ENCODE data around the gene CFAP20DC. TPM values are rescaled to one million over a fixed set of nuclear protein-coding genes. Genes with fewer than 3 reads are reported as not detected.

Gene CFAP20DC
- total RNA-seq, 1 experiment from 2014 or later, result 5.7 TPM

DNA sequence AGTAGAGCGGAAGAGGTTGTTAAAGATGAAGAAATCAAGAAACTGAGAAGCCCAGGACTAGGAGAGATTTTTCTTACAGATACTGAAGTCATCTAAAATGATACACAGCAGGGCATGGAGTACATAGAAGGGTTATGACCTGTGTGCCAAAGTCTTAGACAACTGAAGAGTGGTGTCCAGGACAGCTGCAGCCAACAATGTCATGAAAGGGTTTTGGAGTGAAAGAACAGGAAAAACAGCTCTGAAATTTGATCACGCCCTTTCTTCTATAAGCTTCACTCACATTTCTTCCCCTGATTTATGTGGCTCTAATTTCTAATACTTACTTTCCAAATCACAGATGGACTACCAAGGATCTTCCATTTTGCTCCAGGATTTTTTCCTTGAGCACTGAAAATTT, 3.0 kb downstream of the CFAP20DC start:
- in situ Hi-C loops (cut with HindIII; ENCODE audit: low pct_unique_long_range_greater_than_20kb, low sequenced_read_pairs), result no loop called here
- DNase-seq (ENCODE audit: low read depth, low spot score), result no peak

DNA sequence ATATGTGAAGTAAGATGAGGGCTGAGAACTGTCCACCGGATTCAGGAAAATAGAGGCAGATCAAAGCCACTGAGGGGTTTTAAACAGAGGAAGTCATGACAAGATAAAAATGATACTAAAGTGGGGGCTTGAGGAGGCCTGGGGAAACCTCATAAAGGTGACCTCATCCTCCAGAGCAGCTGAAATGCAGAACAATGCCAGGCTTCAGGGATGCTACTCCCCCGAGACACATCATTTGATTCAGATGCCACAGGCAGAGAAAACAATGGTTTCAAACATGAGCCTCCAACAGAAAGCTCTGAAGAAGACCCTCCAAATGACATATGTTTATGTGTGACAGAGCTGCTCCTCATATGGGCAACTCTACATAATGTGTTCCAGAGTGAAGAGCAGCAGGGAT, 6.4 kb downstream of the CFAP20DC start:
- peak; percentile 77 for DNase-seq (ENCODE audit: low read depth, low spot score)
- in situ Hi-C loops (cut with HindIII; ENCODE audit: low pct_unique_long_range_greater_than_20kb, low sequenced_read_pairs), result no loop called here

DNA sequence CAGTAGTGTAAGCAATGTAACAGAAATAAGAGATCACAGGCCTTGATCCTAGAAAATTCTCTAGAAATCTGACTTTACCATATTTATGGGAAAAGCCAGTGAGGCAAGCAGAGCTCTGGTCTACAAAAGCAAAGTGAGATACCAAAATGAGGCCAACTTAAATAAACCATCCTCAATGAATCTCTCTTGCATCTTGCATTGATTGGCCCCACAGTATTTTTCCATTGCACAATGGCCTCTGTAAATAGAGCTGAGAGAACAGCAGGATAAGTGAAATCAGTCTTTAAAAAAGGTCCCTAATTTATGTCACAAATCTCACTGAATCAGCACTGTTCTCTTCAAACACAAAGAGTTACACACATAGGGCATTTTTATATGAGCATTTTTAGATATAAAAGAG, 8.9 kb downstream of the CFAP20DC start:
- in situ Hi-C loops (cut with HindIII; ENCODE audit: low pct_unique_long_range_greater_than_20kb, low sequenced_read_pairs), result no loop called here
- no peak for DNase-seq (ENCODE audit: low read depth, low spot score)

DNA sequence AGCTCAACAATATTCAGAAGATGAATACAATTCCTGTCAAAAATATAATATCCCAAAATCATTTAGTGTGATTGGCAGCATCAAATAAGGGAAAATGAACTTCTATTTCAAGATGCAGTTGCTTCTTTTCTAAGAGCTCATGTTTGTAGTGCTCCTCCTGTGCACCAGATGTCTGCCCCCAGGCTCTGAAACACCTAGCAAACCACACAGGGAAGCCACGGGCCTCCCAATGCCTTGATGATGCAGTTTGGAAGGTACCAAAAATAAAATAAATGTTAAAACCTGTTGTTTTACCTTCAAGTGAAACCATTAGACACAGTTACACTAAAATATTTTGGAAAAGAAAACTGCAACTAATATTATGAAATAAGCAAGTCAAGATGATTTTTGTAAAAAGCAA, 22.2 kb downstream of the CFAP20DC start:
- in situ Hi-C loops (cut with HindIII; ENCODE audit: low pct_unique_long_range_greater_than_20kb, low sequenced_read_pairs), result no loop called here
- no peak for DNase-seq (ENCODE audit: low read depth, low spot score)

DNA sequence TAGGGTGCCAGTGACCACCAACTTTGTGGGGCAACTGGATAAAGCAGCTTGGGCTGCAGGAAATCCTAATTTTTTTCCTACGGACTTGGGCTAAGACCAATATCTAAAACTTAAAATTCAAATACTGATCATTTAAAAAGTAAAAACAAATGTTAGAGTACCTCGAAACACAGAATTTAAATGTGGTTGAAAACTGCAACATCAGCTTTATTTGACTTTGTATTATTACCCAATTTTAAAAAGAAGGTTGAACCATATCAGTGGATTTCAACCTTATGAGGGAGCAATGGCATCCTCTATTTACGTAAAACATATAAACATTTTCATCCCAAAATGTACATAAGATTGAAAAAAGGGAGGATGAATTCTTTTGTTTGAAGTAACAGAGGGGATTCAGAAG, 26.2 kb downstream of the CFAP20DC start:
- in situ Hi-C loops (cut with HindIII; ENCODE audit: low pct_unique_long_range_greater_than_20kb, low sequenced_read_pairs), result no loop called here
- DNase-seq (ENCODE audit: low read depth, low spot score), result no peak

DNA sequence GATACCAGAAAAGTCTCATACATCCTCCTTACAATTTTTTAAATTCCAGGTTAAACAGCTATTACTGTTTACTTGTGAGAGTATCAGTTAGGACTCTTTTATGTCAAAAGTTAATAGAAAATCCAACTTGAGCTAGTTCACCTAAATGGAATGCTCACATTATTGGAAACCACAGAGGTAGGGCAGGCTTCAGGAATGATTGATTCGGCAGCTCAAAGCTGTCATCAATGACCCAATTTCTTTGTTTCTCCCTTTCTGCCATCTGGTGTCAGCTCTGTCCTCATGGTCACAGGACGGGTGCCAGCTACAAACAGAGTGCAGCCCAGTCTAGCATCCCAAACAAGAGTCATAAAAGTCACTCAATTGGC, 32.2 kb downstream of the CFAP20DC start:
- in situ Hi-C loops (cut with HindIII; ENCODE audit: low pct_unique_long_range_greater_than_20kb, low sequenced_read_pairs), result no loop called here
- DNase-seq (ENCODE audit: low read depth, low spot score), result no peak

DNA sequence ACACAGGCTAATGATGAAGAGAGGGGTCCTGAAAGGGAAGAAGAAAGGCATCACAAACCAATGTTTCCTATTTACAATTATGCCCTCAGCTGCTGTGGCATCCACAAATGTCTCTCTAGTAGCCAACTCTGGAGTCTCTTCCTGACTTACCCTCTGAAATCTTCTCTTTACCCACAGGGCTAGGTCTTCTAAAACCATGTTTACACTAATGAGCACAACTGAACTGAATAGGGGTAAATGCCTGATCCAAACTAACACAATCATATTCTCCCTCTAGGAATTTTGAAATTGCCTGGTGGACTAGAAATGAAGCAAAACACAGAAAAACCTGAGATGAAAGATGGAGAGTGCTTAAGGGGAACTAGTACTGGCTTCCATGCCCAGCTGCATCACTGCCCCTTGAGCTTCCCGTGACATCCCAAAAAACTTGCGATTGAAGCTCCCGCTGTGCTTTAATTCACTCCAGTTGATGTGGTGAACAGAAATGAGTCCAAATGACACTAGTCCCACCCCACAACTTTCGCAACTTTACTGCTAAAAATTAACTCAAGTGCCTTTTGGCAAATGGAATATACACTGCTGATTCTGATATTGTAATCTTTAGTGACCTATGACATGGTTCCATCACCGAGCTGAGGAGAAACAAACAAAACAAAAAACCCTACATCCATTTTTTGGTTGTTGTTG, 32.8 kb downstream of the CFAP20DC start:
- in situ Hi-C loops (cut with HindIII; ENCODE audit: low pct_unique_long_range_greater_than_20kb, low sequenced_read_pairs), result no loop called here

DNA sequence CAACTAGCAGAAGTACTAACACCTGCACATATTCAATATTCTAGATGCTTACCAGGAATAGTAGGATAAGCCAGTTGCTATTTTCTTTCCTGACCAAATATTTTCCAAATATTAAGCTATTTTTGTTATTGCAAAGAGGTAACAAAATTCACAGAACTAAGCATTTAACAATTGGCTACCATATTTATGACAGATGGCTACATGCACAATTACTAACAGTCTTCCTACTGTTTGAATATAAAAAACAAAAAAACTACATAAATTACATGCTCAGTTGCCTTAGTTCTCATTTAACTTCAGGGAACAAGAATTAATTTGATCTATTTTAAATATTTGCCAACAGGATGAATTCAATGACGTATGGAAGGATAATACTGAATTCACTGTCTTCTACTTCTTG, 36.2 kb downstream of the CFAP20DC start:
- no peak for DNase-seq (ENCODE audit: low read depth, low spot score)
- in situ Hi-C loops (cut with HindIII; ENCODE audit: low pct_unique_long_range_greater_than_20kb, low sequenced_read_pairs), result no loop called here

More for the DNA sequence above, 32.8 kb downstream of the CFAP20DC start:
- DNase-seq (ENCODE audit: low read depth, low spot score), result no peak

DNA sequence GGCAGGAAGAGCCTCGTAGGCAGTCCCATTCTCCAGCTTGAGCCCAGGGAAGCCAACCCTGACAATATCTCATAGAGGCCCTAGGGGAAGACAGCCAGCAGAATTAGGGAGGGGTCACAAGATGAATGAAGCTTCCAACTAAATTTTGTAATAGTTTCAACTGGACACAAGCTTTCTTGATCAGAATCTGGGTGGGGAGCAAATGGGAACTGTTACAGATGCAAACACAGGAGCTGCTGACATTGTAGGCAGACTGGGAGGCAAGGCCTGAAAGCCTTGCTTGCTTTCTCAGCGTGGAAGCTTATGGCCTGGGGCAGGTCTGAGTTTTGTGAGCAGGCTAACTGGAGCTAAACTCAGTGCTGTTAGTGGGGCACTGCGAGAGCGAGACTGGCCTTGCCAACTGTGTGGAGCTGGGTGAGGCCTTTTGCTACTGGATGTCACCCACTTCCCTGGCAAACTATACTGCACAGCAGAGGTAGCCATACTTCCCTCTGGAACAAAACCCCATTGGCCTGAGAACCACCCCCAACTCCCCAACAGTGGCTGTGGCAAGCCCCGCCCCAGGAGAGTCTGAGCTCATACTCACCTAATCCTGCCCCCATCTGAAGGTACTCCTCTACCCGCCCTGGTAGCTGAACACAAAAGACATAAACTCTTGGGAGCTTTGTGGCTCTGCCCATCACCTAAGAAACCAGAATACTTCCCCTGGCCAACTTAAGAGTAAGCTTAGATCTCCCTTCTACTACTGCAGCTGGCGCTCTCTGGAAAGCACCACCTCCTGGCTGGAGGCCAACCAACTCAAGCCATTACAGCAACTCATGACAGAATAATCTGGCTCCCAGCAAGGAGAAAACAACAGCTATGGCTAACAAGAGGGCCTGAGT, 42.9 kb downstream of the CFAP20DC start:
- in situ Hi-C loops (cut with HindIII; ENCODE audit: low pct_unique_long_range_greater_than_20kb, low sequenced_read_pairs), result no loop called here
- no peak for DNase-seq (ENCODE audit: low read depth, low spot score)

DNA sequence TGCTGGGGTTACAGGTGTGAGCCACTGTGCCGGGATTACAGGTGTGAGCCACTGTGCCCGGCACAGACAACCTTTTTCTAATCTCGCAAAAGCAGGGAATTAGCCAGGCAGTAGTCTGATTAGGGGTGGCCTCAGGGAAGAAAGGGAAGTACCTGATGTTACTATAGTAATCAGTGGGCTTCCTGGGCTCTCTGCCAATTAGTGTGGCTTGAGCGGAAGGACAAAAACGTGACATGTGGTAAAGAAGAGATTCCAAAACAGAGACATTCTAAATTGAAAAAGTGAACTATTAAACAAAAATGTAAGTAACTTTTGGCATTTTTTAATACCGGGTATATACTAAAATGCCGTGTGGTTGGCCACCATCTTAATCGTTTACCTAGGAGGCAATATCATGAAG, 48.1 kb downstream of the CFAP20DC start:
- DNase-seq (ENCODE audit: low read depth, low spot score), result no peak
- in situ Hi-C loops (cut with HindIII; ENCODE audit: low pct_unique_long_range_greater_than_20kb, low sequenced_read_pairs), result no loop called here

DNA sequence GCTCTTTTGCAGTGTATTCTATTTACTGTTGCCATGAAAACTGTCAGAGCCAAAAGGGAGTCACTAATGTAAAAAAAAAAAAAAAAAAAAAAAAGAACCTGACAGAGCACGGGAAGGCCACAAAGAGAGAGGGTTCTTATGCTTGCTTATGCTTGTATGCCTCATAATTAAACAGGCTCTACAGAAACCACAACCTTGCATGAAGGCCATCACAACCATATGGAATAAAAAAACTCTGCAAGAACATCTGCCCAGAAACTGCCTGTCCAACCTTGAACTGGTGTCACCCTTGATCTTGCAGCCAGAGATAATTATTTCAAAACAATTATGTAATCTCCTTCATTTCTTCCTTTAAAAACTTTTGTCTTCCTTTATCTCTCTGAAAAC, 50.1 kb downstream of the CFAP20DC start:
- in situ Hi-C loops (cut with HindIII; ENCODE audit: low pct_unique_long_range_greater_than_20kb, low sequenced_read_pairs), result no loop called here
- DNase-seq (ENCODE audit: low read depth, low spot score), result no peak

DNA sequence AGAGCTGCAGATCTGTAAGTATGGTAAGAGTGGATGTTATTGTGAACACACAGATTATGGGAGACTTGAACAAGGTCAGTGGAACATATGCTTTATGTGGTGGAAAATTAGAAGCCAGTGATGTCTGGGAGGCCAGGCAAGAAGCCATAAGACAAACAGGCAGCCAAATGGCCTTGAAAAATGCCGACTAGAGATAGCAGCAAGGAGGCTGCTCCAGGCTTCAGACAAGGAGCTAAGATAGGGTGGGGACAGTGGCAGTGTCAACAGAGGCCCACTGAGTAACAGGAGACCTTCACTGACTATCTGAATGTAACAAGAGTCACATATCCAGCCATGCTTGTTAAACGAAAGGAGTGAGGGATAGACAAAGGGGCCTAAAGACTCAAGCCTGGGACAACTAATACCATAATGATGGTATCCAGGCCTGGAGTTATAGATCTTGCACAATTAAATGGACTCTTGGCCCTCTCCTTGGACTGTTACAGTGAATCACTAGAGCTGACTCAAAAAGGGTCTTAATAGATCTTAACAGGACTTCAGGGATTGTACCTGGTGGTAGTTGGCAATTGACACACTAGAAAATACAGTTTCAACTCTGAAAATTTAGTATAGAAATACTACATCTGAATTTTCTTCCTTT, 50.6 kb downstream of the CFAP20DC start:
- DNase-seq (ENCODE audit: low read depth, low spot score), result no peak
- in situ Hi-C loops (cut with HindIII; ENCODE audit: low pct_unique_long_range_greater_than_20kb, low sequenced_read_pairs), result no loop called here

DNA sequence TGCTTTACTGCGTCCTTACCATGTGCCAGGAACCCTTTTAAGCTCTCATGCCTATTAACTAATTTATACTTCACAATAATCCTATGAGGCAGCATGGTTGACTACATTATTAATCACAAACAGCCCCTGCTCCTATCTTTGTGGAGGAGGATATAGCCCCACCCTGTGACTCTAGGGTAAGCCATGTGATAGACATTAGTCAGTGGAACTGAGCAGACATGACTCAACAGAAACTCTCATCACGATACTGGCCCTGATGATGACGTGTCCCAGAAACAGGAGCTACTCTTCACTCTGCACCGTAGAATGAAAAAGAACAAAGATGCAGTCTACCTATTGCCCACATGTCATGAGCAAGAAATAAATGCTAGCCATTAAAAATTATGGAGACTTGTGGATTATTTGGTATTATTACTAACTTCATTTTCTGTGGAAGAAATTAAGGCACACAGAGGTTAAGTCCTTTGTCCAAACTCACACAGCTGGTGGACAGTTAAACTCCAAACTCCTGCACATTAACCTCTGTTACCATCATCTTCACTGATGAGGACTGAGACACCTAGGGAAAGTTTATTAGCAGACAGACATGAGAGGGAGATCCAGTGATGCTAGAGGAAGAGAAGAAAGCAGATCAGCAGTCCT, 51.2 kb downstream of the CFAP20DC start:
- in situ Hi-C loops (cut with HindIII; ENCODE audit: low pct_unique_long_range_greater_than_20kb, low sequenced_read_pairs), result no loop called here
- DNase-seq (ENCODE audit: low read depth, low spot score), result peak; percentile 64

DNA sequence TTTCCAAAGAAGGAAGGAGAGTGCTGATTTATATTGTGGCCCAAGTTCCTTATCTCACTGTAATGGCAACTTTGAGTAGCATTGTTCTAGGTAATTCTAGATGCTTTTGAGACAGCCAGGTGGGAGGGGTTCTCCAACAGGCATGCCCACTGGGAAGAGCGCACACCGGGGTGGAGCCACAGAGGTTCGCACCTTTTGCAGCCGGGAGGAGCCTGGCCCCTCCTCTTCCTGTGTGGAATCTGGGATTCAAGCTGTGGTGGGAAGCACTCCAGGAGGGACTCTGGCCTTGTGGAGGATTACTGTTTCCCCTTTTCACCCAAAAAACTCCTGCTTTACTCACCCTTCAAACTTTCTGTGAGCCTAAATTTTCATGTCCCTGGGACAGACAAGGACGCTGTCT, 53.1 kb downstream of the CFAP20DC start:
- in situ Hi-C loops (cut with HindIII; ENCODE audit: low pct_unique_long_range_greater_than_20kb, low sequenced_read_pairs), result no loop called here
- DNase-seq (ENCODE audit: low read depth, low spot score), result no peak

DNA sequence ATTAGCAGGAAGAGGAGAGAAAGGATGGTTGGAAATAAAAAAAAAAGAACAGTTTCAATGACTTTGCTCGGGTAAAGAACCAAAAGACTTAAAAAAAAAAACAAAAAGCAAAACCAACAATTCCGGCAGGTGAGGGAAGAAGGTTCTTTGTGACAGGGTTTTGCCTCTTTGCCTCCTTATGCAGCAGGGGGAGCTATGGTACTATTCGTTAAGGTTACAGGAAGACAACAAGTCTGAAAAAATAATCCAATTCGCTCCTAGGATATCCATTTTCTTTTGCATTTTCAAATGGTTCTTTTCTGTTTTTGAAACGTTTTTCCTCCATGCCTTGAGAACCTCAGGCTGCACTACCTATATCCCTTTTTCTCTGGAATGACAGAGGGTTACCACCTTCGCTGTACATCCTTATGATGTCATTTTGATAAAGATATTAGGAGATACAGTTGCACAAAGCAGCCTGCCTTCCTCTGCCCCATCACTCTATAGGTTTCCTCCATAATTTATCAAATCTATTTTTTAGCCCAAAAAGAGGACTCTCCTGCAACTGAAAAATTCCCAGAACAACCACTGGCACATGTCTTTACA, 55.0 kb downstream of the CFAP20DC start:
- DNase-seq (ENCODE audit: low read depth, low spot score), result peak; percentile 77
- in situ Hi-C loops (cut with HindIII; ENCODE audit: low pct_unique_long_range_greater_than_20kb, low sequenced_read_pairs), result no loop called here

DNA sequence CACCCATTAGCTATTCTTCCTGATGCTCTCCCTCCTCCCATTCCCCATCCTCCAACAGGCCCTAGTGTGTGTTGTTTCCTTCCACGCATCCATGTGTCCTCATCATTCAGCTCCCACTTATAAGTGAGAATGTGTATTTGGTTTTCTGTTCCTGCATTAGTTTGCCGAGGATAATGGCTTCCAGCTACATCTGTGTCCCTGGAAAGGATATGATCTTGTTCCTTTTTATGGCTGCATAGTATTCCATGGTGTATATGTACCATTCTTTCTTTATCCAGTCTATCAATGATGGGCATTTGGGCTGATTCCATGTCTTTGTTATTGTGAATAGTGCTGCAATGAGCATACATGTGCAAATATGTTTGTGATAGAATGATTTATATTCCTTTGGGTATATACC, 56.3 kb downstream of the CFAP20DC start:
- no peak for DNase-seq (ENCODE audit: low read depth, low spot score)
- in situ Hi-C loops (cut with HindIII; ENCODE audit: low pct_unique_long_range_greater_than_20kb, low sequenced_read_pairs), result no loop called here

DNA sequence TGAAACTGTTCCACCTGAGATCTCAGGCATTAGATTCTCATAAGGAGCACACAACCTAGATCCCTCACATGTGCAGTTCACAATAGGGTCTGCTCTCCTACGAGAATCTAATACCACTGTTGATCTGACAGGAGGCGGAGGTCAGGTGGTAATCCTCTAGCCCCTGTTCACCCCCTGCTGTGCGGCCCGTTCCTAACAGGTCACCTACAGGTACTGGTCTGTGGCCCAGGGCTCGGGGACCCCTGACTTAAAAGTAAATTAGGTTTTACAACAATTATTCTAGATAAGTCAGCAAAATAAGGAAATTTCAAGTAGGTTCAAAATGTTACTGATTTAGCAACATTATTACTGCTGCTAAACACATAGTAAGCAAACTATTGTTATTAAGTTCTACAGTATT, 58.2 kb downstream of the CFAP20DC start:
- DNase-seq (ENCODE audit: low read depth, low spot score), result no peak
- in situ Hi-C loops (cut with HindIII; ENCODE audit: low pct_unique_long_range_greater_than_20kb, low sequenced_read_pairs), result no loop called here

DNA sequence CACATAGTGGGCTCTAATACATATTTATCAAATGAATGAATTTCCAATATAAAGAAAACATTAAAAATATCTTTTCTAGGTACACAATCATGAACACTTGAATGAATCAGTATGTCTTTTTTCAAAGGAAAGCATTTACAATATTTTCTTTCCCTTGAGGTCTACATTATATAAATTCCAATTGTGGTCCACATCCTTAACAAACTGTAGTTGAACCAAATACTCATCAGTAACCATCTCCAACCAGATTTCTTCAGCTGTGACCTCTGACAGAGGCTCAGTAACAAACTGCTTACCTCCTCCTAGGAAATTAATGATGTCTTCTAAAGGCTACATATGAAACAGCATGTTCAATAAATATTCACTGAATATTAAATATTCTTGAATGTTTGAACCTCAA, 58.8 kb downstream of the CFAP20DC start:
- DNase-seq (ENCODE audit: low read depth, low spot score), result no peak
- in situ Hi-C loops (cut with HindIII; ENCODE audit: low pct_unique_long_range_greater_than_20kb, low sequenced_read_pairs), result no loop called here

Data from SK-MEL-5 (cell line).